ENCODE results near the gene FOXD2.

DNA sequence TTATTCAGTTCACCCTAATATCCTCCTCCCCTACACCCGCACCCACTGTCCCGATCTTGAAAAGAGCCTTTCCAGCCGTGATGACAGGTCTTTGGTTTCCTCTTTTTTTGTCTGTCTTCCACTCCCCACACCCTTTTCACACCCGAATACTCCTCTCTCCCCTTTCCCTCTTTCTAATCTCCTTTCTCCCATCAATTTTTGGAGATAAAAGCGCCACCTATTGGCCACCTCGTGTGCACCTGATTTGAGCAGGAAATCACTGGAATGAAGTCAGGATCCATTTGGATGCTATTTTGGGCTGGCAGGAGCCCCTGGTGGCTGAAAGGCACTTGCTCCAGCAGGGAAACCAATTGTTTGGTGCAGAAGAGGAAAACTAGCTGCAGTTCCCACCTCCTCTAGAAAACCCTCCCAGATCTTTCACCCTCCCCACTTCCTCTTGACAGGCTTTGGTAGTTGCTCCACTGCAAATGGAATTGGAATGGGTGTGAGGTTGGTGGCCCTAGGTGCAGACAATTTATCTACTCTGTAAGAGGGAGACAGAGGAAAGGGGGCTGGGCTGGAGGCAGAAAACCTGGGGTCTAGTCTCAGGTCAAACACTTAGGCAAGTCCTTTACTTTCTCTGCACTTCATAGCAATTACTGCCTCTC is 13.4 kb upstream of the FOXD2 start:
- TF ChIP-seq, protein P1, sequence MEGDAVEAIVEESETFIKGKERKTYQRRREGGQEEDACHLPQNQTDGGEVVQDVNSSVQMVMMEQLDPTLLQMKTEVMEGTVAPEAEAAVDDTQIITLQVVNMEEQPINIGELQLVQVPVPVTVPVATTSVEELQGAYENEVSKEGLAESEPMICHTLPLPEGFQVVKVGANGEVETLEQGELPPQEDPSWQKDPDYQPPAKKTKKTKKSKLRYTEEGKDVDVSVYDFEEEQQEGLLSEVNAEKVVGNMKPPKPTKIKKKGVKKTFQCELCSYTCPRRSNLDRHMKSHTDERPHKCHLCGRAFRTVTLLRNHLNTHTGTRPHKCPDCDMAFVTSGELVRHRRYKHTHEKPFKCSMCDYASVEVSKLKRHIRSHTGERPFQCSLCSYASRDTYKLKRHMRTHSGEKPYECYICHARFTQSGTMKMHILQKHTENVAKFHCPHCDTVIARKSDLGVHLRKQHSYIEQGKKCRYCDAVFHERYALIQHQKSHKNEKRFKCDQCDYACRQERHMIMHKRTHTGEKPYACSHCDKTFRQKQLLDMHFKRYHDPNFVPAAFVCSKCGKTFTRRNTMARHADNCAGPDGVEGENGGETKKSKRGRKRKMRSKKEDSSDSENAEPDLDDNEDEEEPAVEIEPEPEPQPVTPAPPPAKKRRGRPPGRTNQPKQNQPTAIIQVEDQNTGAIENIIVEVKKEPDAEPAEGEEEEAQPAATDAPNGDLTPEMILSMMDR (conservative IDR thresholded peaks at IDR 0.05; ENCODE audit: low read length) = peak; percentile 84
- no peak for TF ChIP-seq EZH2phosphoT487 (IDR thresholded peaks at IDR 0.05; ENCODE audit: borderline replicate concordance)
